ENCODE measurements around the gene COMT.

- TF ChIP-seq EZH2phosphoT487 (IDR thresholded peaks at IDR 0.05; ENCODE audit: insufficient read depth, low read depth) (no peak), EZH2 (IDR thresholded peaks at IDR 0.05; ENCODE audit: insufficient read depth, poor library complexity, severe bottlenecking) (no peak)
These were observed 76.0 kb downstream of the COMT start for GRCh38 chr22:20017622-20017958.
